H9 (cell line): ENCODE results near the gene RORC. TPM values are rescaled to one million over a fixed set of nuclear protein-coding genes. Genes with fewer than 3 reads are reported as not detected.
"Not testable (repeated sequence)": the region's sequence is repeated elsewhere in the genome, so short reads cannot be mapped to it uniquely, and the experiment has no call there.

Experiments
- DNase-seq: peaks from one replicate; pipeline ENCODE4 v3.0.0-alpha.2; 2017
- H2AFZ ChIP-seq: one replicate; pipeline ENCODE4 v1.6.1; 2013; ENCODE audit warnings: mild to moderate bottlenecking, low read length, control low read depth, moderate library complexity
- H2AK5ac ChIP-seq: 2 replicates; pipeline ENCODE4 v1.6.1; 2013; ENCODE audit warnings: low read length, control low read depth, mixed read lengths; ENCODE audit not compliant: insufficient read length
- H2BK120ac ChIP-seq: one replicate; pipeline ENCODE4 v1.6.1; 2013; ENCODE audit warnings: low read depth, mild to moderate bottlenecking, low read length, control low read depth, inconsistent platforms; ENCODE audit not compliant: poor library complexity, severe bottlenecking
- H2BK12ac ChIP-seq: 2 replicates; pipeline ENCODE4 v1.6.1; 2013; ENCODE audit warnings: low read length, control low read depth, mixed read lengths, low read depth; ENCODE audit not compliant: insufficient read length
- H2BK15ac ChIP-seq: 2 replicates; pipeline ENCODE4 v1.6.1; 2013; ENCODE audit warnings: low read depth, low read length, control low read depth
- H2BK20ac ChIP-seq: one replicate; pipeline ENCODE4 v1.6.1; 2013; ENCODE audit warnings: low read depth, mild to moderate bottlenecking, low read length, control low read depth, inconsistent platforms; ENCODE audit not compliant: poor library complexity, severe bottlenecking
- H2BK5ac ChIP-seq: 2 replicates; pipeline ENCODE4 v1.6.1; 2013; ENCODE audit warnings: low read length, control low read depth, mixed read lengths; ENCODE audit not compliant: insufficient read length
- H3K14ac ChIP-seq: 2 replicates; pipeline ENCODE4 v1.6.1; 2013; ENCODE audit warnings: low read length, control low read depth; ENCODE audit not compliant: insufficient read depth
- H3K18ac ChIP-seq: 2 replicates; pipeline ENCODE4 v1.6.1; 2013; ENCODE audit warnings: low read depth, mild to moderate bottlenecking, mixed read lengths, low read length, control low read depth; ENCODE audit not compliant: insufficient read length
- H3K23ac ChIP-seq: 2 replicates; pipeline ENCODE4 v1.6.1; 2013; ENCODE audit warnings: low read length, control low read depth, mixed read lengths, low read depth; ENCODE audit not compliant: insufficient read length
- H3K23me2 ChIP-seq: 2 replicates; pipeline ENCODE4 v1.6.1; 2013; ENCODE audit warnings: low read depth, mild to moderate bottlenecking, mixed read lengths, low read length, control low read depth; ENCODE audit not compliant: insufficient read length, poor library complexity, severe bottlenecking
- H3K27ac ChIP-seq: 2 replicates; pipeline ENCODE4 v1.5.1; 2013; ENCODE audit warnings: low read length, control low read depth, mixed read lengths, low read depth; ENCODE audit not compliant: insufficient read length
- H3K27me3 ChIP-seq: 2 replicates; pipeline ENCODE4 v1.6.1; 2013; ENCODE audit warnings: low read length, control low read depth, inconsistent platforms; ENCODE audit not compliant: insufficient read depth
- H3K4ac ChIP-seq: 2 replicates; pipeline ENCODE4 v1.6.1; 2013; ENCODE audit warnings: low read depth, mild to moderate bottlenecking, control low read depth, inconsistent platforms, low read length, moderate library complexity
- H3K4me1 ChIP-seq: 2 replicates; pipeline ENCODE4 v1.6.1; 2013; ENCODE audit warnings: low read length, control low read depth, inconsistent platforms; ENCODE audit not compliant: insufficient read depth
- H3K4me2 ChIP-seq: 2 replicates; pipeline ENCODE4 v1.6.1; 2013; ENCODE audit warnings: low read length, control low read depth, mixed read lengths; ENCODE audit not compliant: insufficient read length, insufficient read depth
- H3K56ac ChIP-seq: 2 replicates; pipeline ENCODE4 v1.6.1; 2013; ENCODE audit warnings: low read depth, mild to moderate bottlenecking, mixed read lengths, low read length, control low read depth; ENCODE audit not compliant: insufficient read length
- H3K79me1 ChIP-seq: 2 replicates; pipeline ENCODE4 v1.6.1; 2013; ENCODE audit warnings: low read depth, mild to moderate bottlenecking, moderate library complexity, low read length, control low read depth, inconsistent platforms; ENCODE audit not compliant: insufficient read depth, poor library complexity, severe bottlenecking
- H3K79me2 ChIP-seq: 2 replicates; pipeline ENCODE4 v1.6.1; 2013; ENCODE audit warnings: low read length, control low read depth, inconsistent platforms; ENCODE audit not compliant: insufficient read depth
- H3K9ac ChIP-seq: 2 replicates; pipeline ENCODE4 v1.6.1; 2013; ENCODE audit warnings: low read length, control low read depth, mixed read lengths; ENCODE audit not compliant: insufficient read length; ENCODE audit errors: extremely low read depth
- H3K9me3 ChIP-seq: one replicate; pipeline ENCODE4 v1.6.1; 2013; ENCODE audit warnings: low read depth, low read length, inconsistent platforms; ENCODE audit not compliant: control insufficient read depth
- H3T11ph ChIP-seq: one replicate; pipeline ENCODE4 v1.6.1; 2013; ENCODE audit warnings: mild to moderate bottlenecking, low read length, control low read depth, inconsistent platforms
- H4K20me1 ChIP-seq: one replicate; pipeline ENCODE4 v1.6.1; 2013; ENCODE audit not compliant: control insufficient read depth, insufficient read length, insufficient read depth
- H4K5ac ChIP-seq: 2 replicates; pipeline ENCODE4 v1.6.1; 2013; ENCODE audit warnings: low read depth, mild to moderate bottlenecking, mixed read lengths, low read length, control low read depth; ENCODE audit not compliant: insufficient read length
- H4K8ac ChIP-seq: replicated peaks from 2 replicates; pipeline ENCODE4 v1.6.1; 2013; ENCODE audit warnings: low read length, control low read depth, mixed read lengths, low read depth; ENCODE audit not compliant: insufficient read length
- H4K91ac ChIP-seq: 2 replicates; pipeline ENCODE4 v1.6.1; 2013; ENCODE audit warnings: low read depth, mild to moderate bottlenecking, moderate library complexity, mixed read lengths, low read length, control low read depth; ENCODE audit not compliant: insufficient read length
- H3K27ac Mint-ChIP-seq, 3 experiments: 2 replicates in 2 of 3; 3 replicates in 1 of 3; pipeline ENCODE4 v1.8.0; 2020 to 2021; ENCODE audit warnings: mixed read lengths in 3 of 3, mild to moderate bottlenecking in 1 of 3, moderate library complexity in 1 of 3
- H3K27me3 Mint-ChIP-seq: 2 replicates; pipeline ENCODE4 v1.8.0; 2021; ENCODE audit warnings: low read depth, mild to moderate bottlenecking, moderate library complexity, mixed read lengths
- H3K36me3 Mint-ChIP-seq, 3 experiments: 2 replicates in 2 of 3; 3 replicates in 1 of 3; pipeline ENCODE4 v1.8.0; 2020 to 2021; ENCODE audit warnings: low read depth in 3 of 3, mixed read lengths in 3 of 3; ENCODE audit not compliant: insufficient read depth in 1 of 3
- H3K4me1 Mint-ChIP-seq, 2 experiments: 2 replicates each; pipeline ENCODE4 v1.8.0; 2020; ENCODE audit warnings: mixed read lengths in 2 of 2
- H3K4me3 Mint-ChIP-seq, 2 experiments: 2 replicates in 1 of 2; 3 replicates in 1 of 2; pipeline ENCODE4 v1.8.0; 2020 to 2021; ENCODE audit warnings: mild to moderate bottlenecking in 2 of 2, mixed read lengths in 2 of 2, moderate library complexity in 1 of 2
- H3K9me3 Mint-ChIP-seq, 2 experiments: 2 replicates in 1 of 2; 3 replicates in 1 of 2; pipeline ENCODE4 v1.8.0; 2020; ENCODE audit warnings: mild to moderate bottlenecking in 2 of 2, mixed read lengths in 2 of 2, moderate library complexity in 1 of 2
- WGBS: extraction: QIAGEN DNeasy Blood & Tissue Kit; methylation state at CpG from one replicate; pipeline ENCODE4 v1.1.7; 2013; ENCODE audit warnings: missing lambda C conversion rate, low lambda C conversion rate, mixed read lengths; ENCODE audit not compliant: insufficient read length; ENCODE audit errors: extremely low coverage; 5-methylcytosine and 5-hydroxymethylcytosine counted together
- total RNA-seq: library from RNA; stranded (reverse); gene quantifications from 2 replicates; pipeline ENCODE4 v1.2.1, GENCODE V29; 2021

Gene RORC
- total RNA-seq, 1 experiment from 2014 or later: 0.52 TPM

DNA sequence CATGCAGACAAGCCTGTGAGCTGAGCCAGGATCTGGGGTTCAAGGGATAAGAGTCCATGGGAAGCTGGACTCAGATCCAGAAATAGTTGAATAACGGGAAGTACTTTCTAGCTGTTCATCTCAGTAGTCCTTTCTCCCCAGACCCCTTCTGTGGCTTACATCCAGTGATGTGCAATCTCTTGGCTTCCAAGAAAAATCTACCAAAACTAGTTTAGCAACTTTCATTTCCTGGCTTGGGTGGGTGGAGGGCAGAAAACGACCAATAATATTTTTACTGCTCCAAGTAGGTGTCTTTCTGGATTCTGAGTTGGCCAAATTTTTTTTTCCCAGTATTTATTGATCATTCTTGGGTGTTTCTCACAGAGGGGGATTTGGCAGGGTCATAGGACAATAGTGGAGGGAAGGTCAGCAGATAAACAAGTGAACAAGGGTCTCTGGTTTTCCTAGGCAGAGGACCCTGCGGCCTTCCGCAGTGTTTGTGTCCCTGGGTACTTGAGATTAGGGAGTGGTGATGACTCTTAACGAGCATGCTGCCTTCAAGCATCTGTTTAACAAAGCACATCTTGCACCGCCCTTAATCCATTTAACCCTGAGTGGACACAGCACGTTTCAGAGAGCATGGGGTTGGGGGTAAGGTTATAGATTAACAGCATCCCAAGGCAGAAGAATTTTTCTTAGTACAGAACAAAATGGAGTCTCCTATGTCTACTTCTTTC lies 63.1 kb downstream of the RORC start:
- H2BK12ac ChIP-seq, H4K20me1 ChIP-seq, H3K4me1 ChIP-seq, H2AK5ac ChIP-seq, H4K91ac ChIP-seq, H3K4me3 Mint-ChIP-seq, H3K4me2 ChIP-seq, H3K4me1 Mint-ChIP-seq, H3K23me2 ChIP-seq, H2BK20ac ChIP-seq, H3K18ac ChIP-seq, H3K9me3 Mint-ChIP-seq, H3K9me3 ChIP-seq, H3K9ac ChIP-seq, H2BK5ac ChIP-seq, H3K27me3 ChIP-seq, H3T11ph ChIP-seq, H3K79me2 ChIP-seq, H3K56ac ChIP-seq, H3K27ac ChIP-seq, H2BK120ac ChIP-seq, H3K79me1 ChIP-seq, H3K4ac ChIP-seq, H4K8ac ChIP-seq, H3K27me3 Mint-ChIP-seq, H3K27ac Mint-ChIP-seq, H4K5ac ChIP-seq, H3K23ac ChIP-seq, H2AFZ ChIP-seq, H2BK15ac ChIP-seq, H3K14ac ChIP-seq, H3K36me3 Mint-ChIP-seq, DNase-seq: not testable (repeated sequence)
- no CpG with 5 or more reads among the region's 7 CpGs for WGBS
